Omental fat pad (tissue), 4 donors: ENCODE data around the gene IFFO2. TPM values are rescaled to one million over a fixed set of nuclear protein-coding genes. Genes with fewer than 3 reads are reported as not detected.

Experiments
- ATAC-seq: fragments of 150-250 bp; one replicate; pipeline ENCODE4 v1.9.1; 2016; ENCODE audit warnings: mild to moderate bottlenecking, moderate library complexity; ENCODE audit not compliant: low FRiP score
- DNase-seq: peaks from one replicate; pipeline ENCODE4 v3.0.0-alpha.2; 2019; ENCODE audit warnings: low spot score
- total RNA-seq, 4 donors: library from RNA; depleted of rRNA; stranded (reverse); fragments of >200 nt; gene quantifications; one replicate each; pipeline ENCODE4 v1.1.0, GENCODE V29; 2016
- TF ChIP-seq, protein P1 (sequence below), 3 donors: fragments of 450-650 bp; IDR thresholded peaks; one replicate each; pipeline ENCODE4 v1.5.1; 2016 to 2017; ENCODE audit warnings: antibody characterized with exemption in 3 of 3, mild to moderate bottlenecking in 3 of 3, moderate library complexity in 2 of 3

The IFFO2 gene
- total RNA-seq, 4 donors from 2014 or later = 2.3 to 12.9 (median 7.7) TPM

DNA sequence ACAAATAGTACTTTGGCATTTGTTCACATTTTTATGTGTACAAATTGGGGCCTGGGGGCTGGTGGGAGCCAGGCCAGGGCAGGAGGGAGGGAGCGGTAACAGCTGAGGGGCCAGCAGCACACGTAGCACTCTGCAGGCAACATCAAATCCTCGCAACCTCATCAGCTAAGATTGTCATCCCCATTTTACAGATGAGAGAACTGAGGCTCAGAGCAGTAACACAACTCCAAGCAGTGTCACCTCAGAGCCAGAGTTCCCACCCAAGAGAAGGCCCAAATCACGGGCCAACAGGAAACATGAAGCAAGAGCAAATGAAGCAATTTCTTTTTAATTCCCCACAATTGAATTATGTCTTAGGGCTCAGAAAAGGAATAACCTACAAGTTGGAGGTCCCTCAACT is 14.1 kb downstream of the IFFO2 start:
- no peak for ATAC-seq
- TF ChIP-seq, protein P1, sequence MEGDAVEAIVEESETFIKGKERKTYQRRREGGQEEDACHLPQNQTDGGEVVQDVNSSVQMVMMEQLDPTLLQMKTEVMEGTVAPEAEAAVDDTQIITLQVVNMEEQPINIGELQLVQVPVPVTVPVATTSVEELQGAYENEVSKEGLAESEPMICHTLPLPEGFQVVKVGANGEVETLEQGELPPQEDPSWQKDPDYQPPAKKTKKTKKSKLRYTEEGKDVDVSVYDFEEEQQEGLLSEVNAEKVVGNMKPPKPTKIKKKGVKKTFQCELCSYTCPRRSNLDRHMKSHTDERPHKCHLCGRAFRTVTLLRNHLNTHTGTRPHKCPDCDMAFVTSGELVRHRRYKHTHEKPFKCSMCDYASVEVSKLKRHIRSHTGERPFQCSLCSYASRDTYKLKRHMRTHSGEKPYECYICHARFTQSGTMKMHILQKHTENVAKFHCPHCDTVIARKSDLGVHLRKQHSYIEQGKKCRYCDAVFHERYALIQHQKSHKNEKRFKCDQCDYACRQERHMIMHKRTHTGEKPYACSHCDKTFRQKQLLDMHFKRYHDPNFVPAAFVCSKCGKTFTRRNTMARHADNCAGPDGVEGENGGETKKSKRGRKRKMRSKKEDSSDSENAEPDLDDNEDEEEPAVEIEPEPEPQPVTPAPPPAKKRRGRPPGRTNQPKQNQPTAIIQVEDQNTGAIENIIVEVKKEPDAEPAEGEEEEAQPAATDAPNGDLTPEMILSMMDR (IDR thresholded peaks at IDR 0.05) = no peak

DNA sequence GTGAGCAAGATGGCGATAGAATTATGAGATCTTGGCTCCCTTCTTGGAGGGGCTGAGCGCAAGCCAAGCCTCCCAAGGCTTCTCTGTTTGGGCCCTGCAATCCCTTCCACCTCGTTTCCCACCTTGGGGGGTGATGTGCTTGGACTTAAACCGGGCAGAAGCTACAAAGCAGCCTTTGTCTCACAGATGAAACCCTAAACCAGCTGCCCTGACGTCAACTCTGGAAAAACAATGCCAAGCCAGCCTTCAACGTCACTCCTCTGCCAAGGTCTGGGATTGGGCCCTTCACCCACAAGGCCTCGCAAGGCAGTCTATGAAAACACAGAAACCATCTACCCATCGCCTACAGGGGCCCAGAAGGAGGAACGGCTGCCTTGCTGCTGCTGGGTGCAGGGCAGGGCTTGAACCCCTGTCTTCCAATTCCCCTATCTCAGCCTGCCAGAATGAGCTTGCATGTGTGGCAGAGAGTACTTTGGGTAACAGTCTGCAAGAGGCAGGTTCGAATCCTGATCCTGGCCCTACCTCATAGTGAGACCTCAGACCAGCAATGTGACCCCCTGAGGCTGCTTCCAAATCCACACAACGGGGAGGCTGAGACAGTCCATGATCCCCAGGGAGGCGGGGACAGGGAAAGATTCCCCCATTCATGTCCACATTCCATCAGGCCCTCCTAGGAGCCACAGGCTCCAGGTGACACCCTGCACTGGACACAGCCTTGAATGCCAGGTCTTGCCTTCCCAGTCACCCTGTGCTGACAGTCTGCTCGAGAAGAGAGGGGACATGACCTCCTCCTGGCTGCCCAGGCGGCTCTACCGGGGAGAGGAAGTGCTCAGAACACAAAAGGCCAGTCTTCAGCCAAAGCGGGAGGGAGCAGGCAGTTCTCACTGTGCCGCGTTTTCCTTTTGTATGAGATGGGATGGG is 15.0 kb downstream of the IFFO2 start:
- ATAC-seq (no peak), DNase-seq (no peak)
- TF ChIP-seq, protein P1 (IDR thresholded peaks at IDR 0.05) = no peak

More for the DNA sequence above, 14.1 kb downstream of the IFFO2 start:
- no peak for DNase-seq

DNA sequence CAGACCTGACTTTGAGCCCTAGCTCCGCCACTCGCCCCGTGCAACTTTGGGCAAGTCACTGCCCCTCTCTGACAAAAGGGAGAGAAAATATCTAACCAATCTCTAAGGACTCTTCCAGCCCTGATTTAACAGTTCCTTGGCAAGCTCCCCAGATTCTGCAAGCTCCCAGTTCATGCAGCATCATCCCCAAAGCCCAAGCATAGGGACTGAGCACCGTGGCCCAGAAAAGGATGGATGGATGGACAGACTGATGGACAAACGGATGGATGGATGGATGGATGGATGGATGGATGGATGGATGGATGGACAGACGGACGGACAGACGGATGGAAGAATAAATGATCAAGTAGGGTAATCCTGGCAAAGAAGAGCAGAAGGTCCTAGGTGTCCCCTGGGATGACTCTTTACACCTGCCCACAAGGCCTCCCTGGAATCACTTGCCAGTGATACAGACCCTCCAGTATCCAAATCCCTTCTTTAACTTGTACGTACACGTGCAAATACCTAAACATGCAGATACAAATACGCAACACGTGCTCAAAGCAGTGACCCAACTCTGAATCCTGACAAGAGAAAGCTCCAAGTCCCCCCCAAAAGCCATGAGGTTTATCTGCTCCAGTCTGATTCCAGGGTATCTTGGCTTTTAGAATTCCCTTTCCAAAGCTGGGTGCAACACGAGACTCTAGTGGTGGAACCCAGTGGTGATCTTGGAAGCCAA is 16.0 kb downstream of the IFFO2 start:
- TF ChIP-seq, protein P1 (IDR thresholded peaks at IDR 0.05) = no peak
- ATAC-seq (no peak), DNase-seq (no peak)

DNA sequence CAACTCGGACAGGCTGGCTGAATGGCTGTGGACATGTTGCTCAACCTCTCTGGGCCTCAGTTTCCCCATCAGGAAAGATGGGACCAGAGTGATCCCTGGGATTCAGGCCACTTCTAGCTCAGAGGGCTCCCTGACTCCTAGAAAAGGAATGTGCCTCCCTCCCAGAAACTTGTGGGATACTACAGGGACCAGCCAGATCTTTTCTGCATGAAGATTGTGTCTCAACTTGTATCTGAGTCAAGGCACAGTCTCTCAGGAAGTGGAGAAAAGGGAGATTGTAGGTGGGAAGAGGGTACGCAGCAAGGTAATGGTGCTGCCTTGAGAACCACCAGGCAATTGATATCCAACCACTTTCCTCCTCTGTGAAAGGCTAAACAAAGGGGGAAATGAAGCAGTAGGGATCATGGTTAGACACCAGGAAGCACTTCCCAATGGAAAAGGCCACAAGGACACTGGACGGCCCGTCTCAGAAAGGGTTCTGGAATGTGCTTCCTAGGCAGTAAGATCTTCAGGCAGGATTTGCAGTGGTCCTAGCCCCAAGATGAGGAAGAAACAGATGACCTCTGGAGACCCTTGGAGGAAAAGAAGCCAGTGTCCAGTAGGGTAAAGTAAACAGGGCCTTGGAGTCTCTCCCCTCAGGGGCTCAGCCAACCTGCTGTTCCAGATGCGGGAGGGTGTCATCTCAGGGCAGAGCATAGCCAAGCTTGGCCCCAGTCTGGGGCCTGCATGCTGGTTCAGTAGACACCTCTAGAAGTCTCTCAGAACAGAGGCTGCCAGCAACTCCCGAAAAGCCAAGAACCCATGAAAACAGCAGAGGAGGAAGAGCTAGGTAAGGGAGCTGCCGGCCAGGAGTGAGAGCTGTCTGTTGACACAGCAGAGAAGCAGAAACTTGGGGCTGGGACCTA is 16.8 kb downstream of the IFFO2 start:
- ATAC-seq (no peak), DNase-seq (no peak)
- TF ChIP-seq, protein P1 (IDR thresholded peaks at IDR 0.05) = no peak

DNA sequence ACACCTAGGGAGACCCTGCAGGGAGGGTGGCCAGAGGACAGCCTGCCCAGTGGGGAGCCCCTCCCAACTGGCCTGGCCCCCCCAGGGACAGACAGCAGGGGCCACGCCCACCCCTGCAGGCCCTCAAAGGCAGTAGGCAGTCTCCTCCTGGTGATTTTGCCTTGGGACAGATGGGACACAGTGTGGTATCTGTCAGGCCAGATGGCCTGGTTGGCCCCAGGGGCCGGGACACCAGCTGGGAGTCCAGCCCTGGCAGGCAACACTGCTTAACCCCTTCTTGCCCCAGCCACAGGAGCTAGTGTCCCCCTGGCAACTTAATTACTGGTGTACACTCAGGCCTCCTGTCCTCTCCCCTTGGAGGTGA is 17.8 kb downstream of the IFFO2 start:
- ATAC-seq (no peak), DNase-seq (no peak)
- TF ChIP-seq, protein P1 (IDR thresholded peaks at IDR 0.05) = no peak

DNA sequence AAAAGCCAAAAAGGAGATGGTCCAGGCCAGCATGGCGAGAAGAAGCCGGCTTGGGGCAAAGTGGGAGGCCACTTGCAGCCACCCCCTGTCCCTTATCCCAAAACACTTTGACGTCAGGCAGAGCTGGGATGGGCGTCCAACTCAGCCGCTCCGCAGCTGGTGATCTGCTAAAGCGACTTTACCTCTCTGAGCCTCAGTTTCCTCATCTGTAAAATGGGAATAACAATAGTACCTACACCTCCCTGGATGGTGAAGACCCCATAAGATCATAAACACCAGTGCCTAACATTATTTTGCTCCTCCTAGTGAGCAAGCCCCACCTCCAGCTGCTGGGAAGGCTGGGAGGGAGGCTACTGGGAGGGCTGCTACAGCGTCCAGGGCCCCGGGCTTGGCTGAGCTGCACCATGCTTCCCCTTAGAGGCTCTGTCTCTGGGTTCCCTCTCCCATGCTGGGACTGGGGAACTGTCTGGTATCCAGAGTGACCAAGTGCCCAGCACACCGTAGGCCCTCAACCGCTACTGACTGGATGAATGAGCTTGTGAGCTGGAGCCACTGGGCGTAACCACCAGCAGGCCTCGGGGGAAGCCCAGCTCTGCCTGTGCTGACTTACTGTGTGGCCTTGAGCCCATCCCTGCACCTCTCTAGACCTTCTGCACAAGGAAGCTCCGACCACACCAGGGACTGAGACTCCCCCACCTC is 18.3 kb downstream of the IFFO2 start:
- TF ChIP-seq, protein P1 (IDR thresholded peaks at IDR 0.05) = no peak
- no peak for ATAC-seq
- DNase-seq = no peak
